HCT116 (cell line): ENCODE data around the gene TRIM69. TPM values are rescaled to one million over a fixed set of nuclear protein-coding genes. Genes with fewer than 3 reads are reported as not detected.

ENCODE experiments used
- ATAC-seq: fragments of 200-7000 bp; cut with Tn5 transposase; 2 replicates; pipeline ENCODE4 v1.9.1; 2020; ENCODE audit warnings: mild to moderate bottlenecking, moderate library complexity
- BruUV-seq: library from RNA; stranded (reverse); fragments of 400-500 nt; replicated peaks from 2 replicates; lab custom pipeline; 2021; lab: Mats Ljungman, UMichigan
- CTCF ChIA-PET: fragments of 300-600 bp; sonication (Branson Sonifier 250); formaldehyde crosslinking; loops from one replicate; lab custom pipeline; 2021; ENCODE audit warnings: antibody characterized with exemption; lab: Charles Lee
- POLR2A ChIA-PET: fragments of 300-600, 350-600 bp; sonication (Branson Sonifier 250); formaldehyde crosslinking; loops from one replicate; lab custom pipeline; 2021; ENCODE audit warnings: antibody characterized with exemption; lab: Charles Lee
- RAD21 ChIA-PET, 2 experiments: fragments of 300-600 bp; sonication (Branson Sonifier 250); formaldehyde crosslinking; loops; one replicate each; lab custom pipeline; 2023; ENCODE audit warnings: low total read pairs in 2 of 2; ENCODE audit not compliant: uncharacterized antibody in 2 of 2, unreplicated experiment in 2 of 2, low non-redundant PET in 1 of 2; lab: Charles Lee
- DNase-seq: peaks from one replicate; pipeline ENCODE4 v3.0.0-alpha.2; 2010; ENCODE audit warnings: low read depth, low spot score
- H2AFZ ChIP-seq: fragments of 200-600 bp; shearing (Covaris generic), sonication (generic); 2 replicates; pipeline ENCODE4 v1.6.1; 2017; ENCODE audit warnings: low read depth, mixed run types, mixed read lengths, antibody characterized with exemption, low read length; ENCODE audit not compliant: poor library complexity, severe bottlenecking
- H3K27ac ChIP-seq: 2 replicates; pipeline ENCODE4 v1.5.1; 2012; ENCODE audit warnings: low read depth, low read length
- H3K27me3 ChIP-seq: fragments of 200-600 bp; sonication (generic); 2 replicates; pipeline ENCODE4 v1.6.1; 2016; ENCODE audit warnings: mixed run types, low read length, mixed read lengths; ENCODE audit not compliant: insufficient read depth
- H3K36me3 ChIP-seq, 2 experiments: fragments of 200-500 bp in 1 of 2; fragments of 200-600 bp in 1 of 2; sonication (Bioruptor generic) in 1 of 2; sonication (generic) in 1 of 2; 2 replicates each; pipeline versions ENCODE4 v1.5.1 to v1.6.1; 2014 to 2016; ENCODE audit warnings: low read length in 2 of 2, inconsistent platforms in 1 of 2, mixed read lengths in 1 of 2, mixed run types in 1 of 2; ENCODE audit not compliant: insufficient read depth in 2 of 2, control insufficient read depth in 1 of 2
- H3K4me1 ChIP-seq, 2 experiments: fragments of 200-600 bp in 1 of 2; sonication (generic) in 1 of 2; 2 replicates each; pipeline versions ENCODE4 v1.5.1 to v1.6.1; 2012 to 2017; ENCODE audit warnings: low read length in 2 of 2, inconsistent platforms in 1 of 2, mild to moderate bottlenecking in 1 of 2, mixed read lengths in 1 of 2, mixed run types in 1 of 2, moderate library complexity in 1 of 2; ENCODE audit not compliant: insufficient read depth in 2 of 2, control insufficient read depth in 1 of 2
- H3K4me2 ChIP-seq: fragments of 200-600 bp; sonication (generic); 2 replicates; pipeline ENCODE4 v1.6.1; 2017; ENCODE audit warnings: mixed run types, low read length, mixed read lengths
- H3K4me3 ChIP-seq, 2 experiments: fragments of 200-600 bp in 1 of 2; sonication (generic) in 1 of 2; replicated peaks in 1 of 2; 2 replicates each; pipeline ENCODE4 v1.5.1; 2011 to 2016; ENCODE audit warnings: low read length in 2 of 2, control low read depth in 1 of 2, low read depth in 1 of 2, mild to moderate bottlenecking in 1 of 2, mixed read lengths in 1 of 2, mixed run types in 1 of 2
- H3K79me2 ChIP-seq: fragments of 200-600 bp; sonication (generic); 2 replicates; pipeline ENCODE4 v1.6.1; 2017; ENCODE audit warnings: mild to moderate bottlenecking, mixed run types, low read length, moderate library complexity, mixed read lengths; ENCODE audit not compliant: insufficient read depth
- H3K9ac ChIP-seq: fragments of 200-600 bp; sonication (generic); 2 replicates; pipeline ENCODE4 v1.6.1; 2016; ENCODE audit warnings: low read length, mixed read lengths
- H3K9me2 ChIP-seq: fragments of 200-600 bp; sonication (generic), shearing (Covaris generic); 2 replicates; pipeline ENCODE4 v1.6.1; 2017; ENCODE audit warnings: mixed run types, mild to moderate bottlenecking, moderate library complexity; ENCODE audit not compliant: insufficient read depth
- H3K9me3 ChIP-seq, 2 experiments: fragments of 200-500 bp in 1 of 2; fragments of 200-600 bp in 1 of 2; sonication (Bioruptor generic) in 1 of 2; sonication (generic) in 1 of 2; 2 replicates each; pipeline ENCODE4 v1.6.1; 2014 to 2017; ENCODE audit warnings: low read length in 2 of 2, mixed read lengths in 2 of 2, inconsistent platforms in 1 of 2, low read depth in 1 of 2, mild to moderate bottlenecking in 1 of 2, mixed run types in 1 of 2, moderate library complexity in 1 of 2; ENCODE audit not compliant: control insufficient read depth in 1 of 2, insufficient read depth in 1 of 2
- H4K20me1 ChIP-seq: fragments of 200-600 bp; sonication (generic), shearing (Covaris generic); 2 replicates; pipeline ENCODE4 v1.6.1; 2017; ENCODE audit warnings: mixed run types, mild to moderate bottlenecking, moderate library complexity; ENCODE audit not compliant: insufficient read depth
- CEBPB ChIP-seq: IDR thresholded peaks from 2 replicates; pipeline ENCODE4 v1.6.1; 2012; ENCODE audit warnings: low read depth
- EZH2phosphoT487 ChIP-seq: fragments of 200-600 bp; IDR thresholded peaks from 2 replicates; pipeline ENCODE4 v1.6.1; 2018; ENCODE audit warnings: antibody characterized with exemption, borderline replicate concordance
- JUND ChIP-seq: IDR thresholded peaks from 2 replicates; pipeline ENCODE4 v1.6.1; 2012
- POLR2AphosphoS5 ChIP-seq: IDR thresholded peaks from 2 replicates; pipeline ENCODE4 v1.6.1; 2011; ENCODE audit warnings: mild to moderate bottlenecking, low read depth, low read length, moderate library complexity
- RAD21 ChIP-seq: IDR thresholded peaks from 2 replicates; pipeline ENCODE4 v1.6.1; 2012; ENCODE audit warnings: low read depth, mild to moderate bottlenecking
- SIN3A ChIP-seq: IDR thresholded peaks from 2 replicates; pipeline ENCODE4 v1.6.1; 2012; ENCODE audit warnings: low read depth
- SRF ChIP-seq: IDR thresholded peaks from 2 replicates; pipeline ENCODE4 v1.6.1; 2012; ENCODE audit warnings: low read depth
- YY1 ChIP-seq: IDR thresholded peaks from 2 replicates; pipeline ENCODE4 v1.6.1; 2011; ENCODE audit warnings: low read length, low read depth, moderate library complexity, mild to moderate bottlenecking; ENCODE audit not compliant: insufficient replicate concordance; ENCODE audit errors: extremely low read depth
- ZFX ChIP-seq: fragments of 450-650 bp; IDR thresholded peaks from 2 replicates; pipeline ENCODE4 v1.6.1; 2017
- intact Hi-C: fragments of 100-400 bp; cut with micrococcal nuclease; formaldehyde crosslinking; loops from 2 replicates; pipeline ENCODE4 v1.10.0; 2022
- total RNA-seq: library from RNA; stranded (reverse); gene quantifications from one replicate; pipeline ENCODE4 v1.2.1, GENCODE V29; 2021; ENCODE audit not compliant: unreplicated experiment
- TF ChIP-seq, protein P1 (sequence below), 3 experiments: fragments of 200-600 bp in 1 of 3; sonication (generic) in 1 of 3; IDR thresholded peaks in 2 of 3; conservative IDR thresholded peaks in 1 of 3; 2 replicates each; pipeline ENCODE4 v1.5.1; 2012 to 2017; ENCODE audit warnings: low read depth in 2 of 3, low read length in 2 of 3, antibody characterized with exemption in 1 of 3, borderline replicate concordance in 1 of 3, control low read depth in 1 of 3, mild to moderate bottlenecking in 1 of 3, mixed read lengths in 1 of 3, mixed run types in 1 of 3, moderate library complexity in 1 of 3; ENCODE audit not compliant: insufficient read depth in 1 of 3
- TF ChIP-seq, protein P2 (sequence below): IDR thresholded peaks from 2 replicates; pipeline ENCODE4 v1.6.1; 2012
- TF ChIP-seq, protein P3 (sequence below): IDR thresholded peaks from 2 replicates; pipeline ENCODE4 v1.6.1; 2012

The TRIM69 gene
- total RNA-seq, 1 experiment from 2014 or later = 13.0 TPM

DNA sequence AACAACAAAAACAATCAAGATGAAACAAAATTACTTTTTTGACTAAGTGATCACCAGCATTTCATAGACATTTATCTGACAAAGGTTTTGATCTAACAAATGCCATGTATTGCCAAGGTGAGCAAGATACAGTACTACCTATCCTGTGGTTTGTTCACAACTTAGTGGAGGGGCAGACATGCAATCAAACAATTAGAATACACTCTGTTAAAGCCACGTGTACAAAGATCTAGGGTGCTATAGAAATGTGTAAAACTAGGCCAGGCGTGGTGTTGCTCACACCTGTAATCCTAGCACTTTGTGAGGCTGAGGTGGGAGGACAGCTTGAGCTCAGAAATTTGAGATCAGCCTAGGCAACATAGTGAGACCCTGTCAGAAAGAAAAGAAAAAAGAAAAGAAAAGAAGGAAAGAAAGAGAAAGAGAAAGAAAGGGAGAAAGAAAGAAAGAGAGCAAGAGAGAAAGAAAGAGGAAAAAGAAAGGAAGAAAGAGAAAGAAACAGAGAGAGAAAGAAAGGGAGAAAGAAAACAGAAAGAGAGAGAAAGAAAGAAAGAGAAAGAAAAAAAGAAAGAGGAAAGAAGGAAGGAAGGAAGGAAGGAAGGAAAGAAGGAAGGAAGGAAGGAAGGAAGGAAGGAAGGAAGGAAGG lies 1.4 kb upstream of the TRIM69 start:
- CTCF ChIA-PET = interaction anchor here (4.0 kb wide), 1 partner anchor 72 kb away, joined by 39 read pairs; the partner anchor contains the start of gene SPG11
- BruUV-seq = no TSS peak

DNA sequence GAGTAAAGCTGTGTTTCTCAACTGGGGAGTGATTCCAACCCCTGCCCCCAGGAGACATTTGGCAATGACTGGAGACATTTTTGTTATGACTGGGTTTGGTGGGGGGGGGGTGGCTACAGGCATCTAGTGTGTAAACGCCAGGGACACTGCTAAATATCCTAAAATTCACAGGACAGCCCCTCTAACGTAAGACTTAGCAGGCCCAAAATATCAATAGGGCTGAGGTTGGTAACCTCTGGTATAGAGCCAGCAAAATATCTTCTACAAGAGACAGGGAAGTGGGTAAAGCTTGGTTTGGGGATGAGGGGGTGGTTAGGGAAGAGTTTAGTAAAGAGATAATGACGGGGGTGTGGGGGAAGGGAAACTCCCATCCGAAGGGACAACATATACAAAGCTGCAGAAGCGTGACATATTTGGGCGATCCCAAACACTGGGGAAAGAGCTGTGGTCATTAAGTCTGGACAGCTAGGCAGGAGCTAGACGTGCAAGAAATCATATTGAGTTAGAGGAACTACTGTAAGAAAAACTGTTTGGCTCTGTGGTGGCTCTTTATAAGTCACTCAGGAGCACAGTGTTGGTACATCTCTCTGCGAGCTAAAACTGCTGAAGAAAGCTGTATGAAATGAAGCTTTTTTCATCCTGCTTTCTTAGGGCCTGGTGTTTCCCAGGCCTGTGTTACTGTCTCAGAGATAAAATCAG lies 697 bp upstream of the TRIM69 start:
- Histone ChIP-seq H3K4me3 (no peak overlapping the region), H3K9me3 (no peaks in the 10 kb centered on the region), H3K36me3 (peaks cover 0 to 4% of the 10 kb centered on the region in 2 experiments; a peak in 2 of 4 replicates), H3K9me2 (no peaks in the 10 kb centered on the region), H3K4me1 (no peaks in the 10 kb centered on the region), H3K9ac (no peak overlapping the region), H3K4me2 (no peak overlapping the region), H2AFZ (no peak overlapping the region), H4K20me1 (no peaks in the 10 kb centered on the region), H3K27ac (no peak overlapping the region), H3K79me2 (no peaks in the 10 kb centered on the region), H3K27me3 (no peaks in the 10 kb centered on the region)
- ChIA-PET RAD21 (interaction anchor here in 1 of 2 experiments (4.0 kb wide), 1 partner anchor 72 kb away, joined by 16 read pairs; the partner anchor contains the start of gene SPG11), CTCF (interaction anchor here (0.7 to 4.0 kb wide), 8 partner anchors 9 to 152 kb away, joined by 3 to 39 read pairs (median 9); partner anchors contain the start of gene SPG11), POLR2A (interaction anchor here (1.6 to 3.8 kb wide), 5 partner anchors 8 to 73 kb away, joined by 4 to 28 read pairs (median 7); partner anchors contain the start of genes B2M, PATL2 and SPG11)
- no peak for ATAC-seq
- intact Hi-C loops = no loop called here
- no TSS peak for BruUV-seq
- DNase-seq = no peak
- TF ChIP-seq, protein P1, sequence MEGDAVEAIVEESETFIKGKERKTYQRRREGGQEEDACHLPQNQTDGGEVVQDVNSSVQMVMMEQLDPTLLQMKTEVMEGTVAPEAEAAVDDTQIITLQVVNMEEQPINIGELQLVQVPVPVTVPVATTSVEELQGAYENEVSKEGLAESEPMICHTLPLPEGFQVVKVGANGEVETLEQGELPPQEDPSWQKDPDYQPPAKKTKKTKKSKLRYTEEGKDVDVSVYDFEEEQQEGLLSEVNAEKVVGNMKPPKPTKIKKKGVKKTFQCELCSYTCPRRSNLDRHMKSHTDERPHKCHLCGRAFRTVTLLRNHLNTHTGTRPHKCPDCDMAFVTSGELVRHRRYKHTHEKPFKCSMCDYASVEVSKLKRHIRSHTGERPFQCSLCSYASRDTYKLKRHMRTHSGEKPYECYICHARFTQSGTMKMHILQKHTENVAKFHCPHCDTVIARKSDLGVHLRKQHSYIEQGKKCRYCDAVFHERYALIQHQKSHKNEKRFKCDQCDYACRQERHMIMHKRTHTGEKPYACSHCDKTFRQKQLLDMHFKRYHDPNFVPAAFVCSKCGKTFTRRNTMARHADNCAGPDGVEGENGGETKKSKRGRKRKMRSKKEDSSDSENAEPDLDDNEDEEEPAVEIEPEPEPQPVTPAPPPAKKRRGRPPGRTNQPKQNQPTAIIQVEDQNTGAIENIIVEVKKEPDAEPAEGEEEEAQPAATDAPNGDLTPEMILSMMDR (IDR thresholded peaks at IDR 0.05 in 2 of 3, conservative IDR thresholded peaks at IDR 0.05 in 1 of 3; ENCODE audit: borderline replicate concordance in 1 of 3, insufficient read depth in 1 of 3, low read depth in 2 of 3, low read length in 2 of 3) = no peak
- TF ChIP-seq EZH2phosphoT487 = no peak
- TF ChIP-seq ZFX = no peak
- no peak for TF ChIP-seq CEBPB
- no peak for TF ChIP-seq RAD21
- TF ChIP-seq YY1 = no peak
- TF ChIP-seq POLR2AphosphoS5 = no peak
- no peak for TF ChIP-seq JUND
- TF ChIP-seq SRF = no peak

More for the DNA sequence above, 1.4 kb upstream of the TRIM69 start:
- TF ChIP-seq, protein P2, sequence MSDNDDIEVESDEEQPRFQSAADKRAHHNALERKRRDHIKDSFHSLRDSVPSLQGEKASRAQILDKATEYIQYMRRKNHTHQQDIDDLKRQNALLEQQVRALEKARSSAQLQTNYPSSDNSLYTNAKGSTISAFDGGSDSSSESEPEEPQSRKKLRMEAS = no peak
- no peak for TF ChIP-seq SIN3A
- no peak for TF ChIP-seq EZH2phosphoT487
- no peak for TF ChIP-seq ZFX
- TF ChIP-seq, protein P3, sequence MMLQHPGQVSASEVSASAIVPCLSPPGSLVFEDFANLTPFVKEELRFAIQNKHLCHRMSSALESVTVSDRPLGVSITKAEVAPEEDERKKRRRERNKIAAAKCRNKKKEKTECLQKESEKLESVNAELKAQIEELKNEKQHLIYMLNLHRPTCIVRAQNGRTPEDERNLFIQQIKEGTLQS = no peak
- Histone ChIP-seq H3K9me3 (no peaks in the 10 kb centered on the region), H3K4me2 (no peak overlapping the region), H2AFZ (no peak overlapping the region), H3K4me1 (peaks cover 2% of the 10 kb centered on the region in 2 experiments; a peak in 3 of 4 replicates), H4K20me1 (no peaks in the 10 kb centered on the region), H3K36me3 (peaks cover 0 to 4% of the 10 kb centered on the region in 2 experiments; a peak in 2 of 4 replicates), H3K4me3 (no peak overlapping the region), H3K27me3 (no peaks in the 10 kb centered on the region), H3K79me2 (no peaks in the 10 kb centered on the region), H3K27ac (no peak overlapping the region), H3K9ac (no peak overlapping the region), H3K9me2 (no peaks in the 10 kb centered on the region)
- ATAC-seq (no peak), DNase-seq (no peak)
- RAD21 ChIA-PET = interaction anchor here in 1 of 2 experiments (4.0 kb wide), 1 partner anchor 72 kb away, joined by 16 read pairs; the partner anchor contains the start of gene SPG11
- POLR2A ChIA-PET = interaction anchor here (1.6 to 3.8 kb wide), 4 partner anchors 7 to 72 kb away, joined by 4 to 28 read pairs (median 6); partner anchors contain the start of genes B2M, PATL2 and SPG11
- intact Hi-C loops = no loop called here
